HG03196 (cell line): Measurements from ENCODE around the gene PSENEN.
"Not testable (repeated sequence)": the region's sequence is repeated elsewhere in the genome, so short reads cannot be mapped to it uniquely, and the experiment has no call there.

Experiments
- ATAC-seq: cut with Tn5 transposase; IDR thresholded peaks from one replicate; pipeline ENCODE4 v1.9.1; 2021; ENCODE audit not compliant: unreplicated experiment

Gene PSENEN

GRCh38 chr19:35787227-35787799 lies 41.9 kb downstream of the PSENEN start:
- ATAC-seq: no peak

GRCh38 chr19:35788205-35788960 lies 42.9 kb downstream of the PSENEN start:
- ATAC-seq: no peak

- ATAC-seq: no peak
Observed at GRCh38 chr19:35789195-35789977, 43.9 kb downstream of the PSENEN start.

- no peak for ATAC-seq
Observed at GRCh38 chr19:35789978-35790944, 44.8 kb downstream of the PSENEN start.

- no peak for ATAC-seq
Observed at GRCh38 chr19:35790981-35791813, 45.7 kb downstream of the PSENEN start.

- ATAC-seq: no peak
Observed at GRCh38 chr19:35791814-35792279, 46.4 kb downstream of the PSENEN start.

GRCh38 chr19:35792312-35792711 lies 46.9 kb downstream of the PSENEN start:
- ATAC-seq: no peak

GRCh38 chr19:35792888-35793287 lies 47.4 kb downstream of the PSENEN start:
- no peak for ATAC-seq

- no peak for ATAC-seq
Observed at GRCh38 chr19:35793381-35794165, 48.1 kb downstream of the PSENEN start.

GRCh38 chr19:35795564-35795963 lies 50.1 kb downstream of the PSENEN start:
- not testable (repeated sequence) for ATAC-seq
